HepG2 (cell line): ENCODE results near the gene DDX59. TPM values are rescaled to one million over a fixed set of nuclear protein-coding genes. Genes with fewer than 3 reads are reported as not detected.

ENCODE experiments used
- AGO2 ChIP-seq: fragments of 200-400 bp; formaldehyde crosslinking; optimal IDR thresholded peaks from 2 replicates; pipeline ENCODE3; 2017; ENCODE audit warnings: mild to moderate bottlenecking, low read depth, low read length, moderate library complexity
- GATAD1 ChIP-seq: IDR thresholded peaks from 2 replicates; pipeline ENCODE4 v1.6.1; 2016; ENCODE audit warnings: missing genetic modification reagents, missing compliant biosample characterization
- JDP2 ChIP-seq: sonication (generic); formaldehyde crosslinking; IDR thresholded peaks from 2 replicates; pipeline ENCODE4 v1.8.1; 2022; ENCODE audit warnings: missing genetic modification reagents, borderline replicate concordance
- KAT7 ChIP-seq: IDR thresholded peaks from 2 replicates; pipeline ENCODE4 v1.6.1; 2018; ENCODE audit warnings: borderline replicate concordance, missing compliant biosample characterization
- KLF9 ChIP-seq: IDR thresholded peaks from 2 replicates; pipeline ENCODE4 v1.6.1; 2016; ENCODE audit warnings: low read depth
- MAFF ChIP-seq: IDR thresholded peaks from 2 replicates; pipeline ENCODE4 v1.6.1; 2011; ENCODE audit warnings: low read depth, low read length, improper control_type of control experiment
- MED8 ChIP-seq: sonication (generic); formaldehyde crosslinking; IDR thresholded peaks from 2 replicates; pipeline ENCODE4 v1.8.1; 2023; ENCODE audit warnings: mild to moderate bottlenecking, missing genetic modification reagents; ENCODE audit not compliant: insufficient replicate concordance
- NFE2L1 ChIP-seq: sonication (generic); formaldehyde crosslinking; IDR thresholded peaks from 2 replicates; pipeline ENCODE4 v1.4.0; 2020; ENCODE audit warnings: missing genetic modification reagents, mild to moderate bottlenecking, borderline replicate concordance
- PCBP1 ChIP-seq: fragments of 200-400 bp; formaldehyde crosslinking; IDR thresholded peaks from 2 replicates; pipeline ENCODE4 v1.6.1; 2017; ENCODE audit warnings: mild to moderate bottlenecking, low read depth, low read length, borderline replicate concordance
- SMAD1 ChIP-seq: sonication (generic); formaldehyde crosslinking; IDR thresholded peaks from 2 replicates; pipeline ENCODE4 v1.4.0; 2020; ENCODE audit warnings: missing genetic modification reagents, low read depth, mild to moderate bottlenecking, borderline replicate concordance
- SMYD3 ChIP-seq: sonication (generic); formaldehyde crosslinking; IDR thresholded peaks from 2 replicates; pipeline ENCODE4 v1.8.1; 2023; ENCODE audit warnings: mild to moderate bottlenecking, missing genetic modification reagents
- XRCC5 ChIP-seq: fragments of 200-400 bp; formaldehyde crosslinking; optimal IDR thresholded peaks from 2 replicates; pipeline ENCODE3; 2017; ENCODE audit warnings: mild to moderate bottlenecking, low read length
- ZBTB8A ChIP-seq: sonication (generic); formaldehyde crosslinking; IDR thresholded peaks from 2 replicates; pipeline ENCODE4 v1.4.0; 2020; ENCODE audit warnings: mild to moderate bottlenecking, low read depth, missing genetic modification reagents, borderline replicate concordance
- ZC3H13 ChIP-seq: sonication (generic); formaldehyde crosslinking; IDR thresholded peaks from 2 replicates; pipeline ENCODE4 v1.8.1; 2023; ENCODE audit warnings: mild to moderate bottlenecking, missing genetic modification reagents, moderate library complexity
- ZFP36L1 ChIP-seq: sonication (generic); formaldehyde crosslinking; IDR thresholded peaks from 2 replicates; pipeline ENCODE4 v1.8.0; 2022; ENCODE audit warnings: mild to moderate bottlenecking, missing genetic modification reagents, moderate library complexity
- ZNF431 ChIP-seq: sonication (generic); formaldehyde crosslinking; IDR thresholded peaks from 2 replicates; pipeline ENCODE4 v1.9.0; 2022; ENCODE audit warnings: missing genetic modification reagents, low read depth, mild to moderate bottlenecking, borderline replicate concordance
- ZNF484 ChIP-seq: sonication (generic); formaldehyde crosslinking; IDR thresholded peaks from 2 replicates; pipeline ENCODE4 v1.5.1; 2020; ENCODE audit warnings: mild to moderate bottlenecking, low read depth, missing genetic modification reagents, borderline replicate concordance
- ZNF570 ChIP-seq: sonication (generic); formaldehyde crosslinking; IDR thresholded peaks from 2 replicates; pipeline ENCODE4 v1.4.0; 2020; ENCODE audit warnings: mild to moderate bottlenecking, missing genetic modification reagents, borderline replicate concordance
- ZNF703 ChIP-seq: sonication (generic); formaldehyde crosslinking; IDR thresholded peaks from 2 replicates; pipeline ENCODE4 v1.5.1; 2020; ENCODE audit warnings: missing genetic modification reagents, mild to moderate bottlenecking, moderate library complexity, borderline replicate concordance
- ZNF839 ChIP-seq: sonication (generic); formaldehyde crosslinking; IDR thresholded peaks from 2 replicates; pipeline ENCODE4 v1.4.0; 2020; ENCODE audit warnings: missing genetic modification reagents, mild to moderate bottlenecking, borderline replicate concordance
- polyA plus RNA-seq, 8 experiments: library from polyadenylated mRNA; depleted of rRNA in 3 of 8; stranded (reverse) in 7 of 8; unstranded in 1 of 8; fragments of >200 nt; fragmentation: Illumina TruSeq in 4 of 8; extraction: Trizol in 4 of 8; gene quantifications; 2 replicates each; pipeline versions ENCODE4 v1.2.1 to v1.2.3, GENCODE V29; 2011 to 2016; ENCODE audit warnings: low read depth in 4 of 8, missing spikeins in 1 of 8, mixed read lengths in 1 of 8; ENCODE audit not compliant: insufficient read depth in 1 of 8
- total RNA-seq, 5 experiments: library from RNA; depleted of rRNA; stranded (reverse); fragments of >200 nt; fragmentation: Illumina TruSeq; extraction: Trizol; gene quantifications; 2 replicates each; pipeline ENCODE4 v1.2.3, GENCODE V29; 2016; ENCODE audit warnings: low read depth in 1 of 5
- TF ChIP-seq, protein P1 (sequence below): IDR thresholded peaks from 2 replicates; pipeline ENCODE4 v1.6.1; 2012; ENCODE audit warnings: low read length, improper control_type of control experiment
- TF ChIP-seq, protein P2 (sequence below): sonication (generic); formaldehyde crosslinking; IDR thresholded peaks from 2 replicates; pipeline ENCODE4 v1.9.0; 2021; ENCODE audit warnings: missing genetic modification reagents, borderline replicate concordance
- TF ChIP-seq, protein P3 (sequence below): sonication (generic); formaldehyde crosslinking; IDR thresholded peaks from 2 replicates; pipeline ENCODE4 v1.8.0; 2022; ENCODE audit warnings: mild to moderate bottlenecking, missing genetic modification reagents, moderate library complexity

DDX59 gene
- total and polyA plus RNA-seq, 2 of the 13 experiments (the other 11 are each of a cell fraction or from before 2014, with no cell fraction given), result 12.1 to 14.8 TPM

DNA sequence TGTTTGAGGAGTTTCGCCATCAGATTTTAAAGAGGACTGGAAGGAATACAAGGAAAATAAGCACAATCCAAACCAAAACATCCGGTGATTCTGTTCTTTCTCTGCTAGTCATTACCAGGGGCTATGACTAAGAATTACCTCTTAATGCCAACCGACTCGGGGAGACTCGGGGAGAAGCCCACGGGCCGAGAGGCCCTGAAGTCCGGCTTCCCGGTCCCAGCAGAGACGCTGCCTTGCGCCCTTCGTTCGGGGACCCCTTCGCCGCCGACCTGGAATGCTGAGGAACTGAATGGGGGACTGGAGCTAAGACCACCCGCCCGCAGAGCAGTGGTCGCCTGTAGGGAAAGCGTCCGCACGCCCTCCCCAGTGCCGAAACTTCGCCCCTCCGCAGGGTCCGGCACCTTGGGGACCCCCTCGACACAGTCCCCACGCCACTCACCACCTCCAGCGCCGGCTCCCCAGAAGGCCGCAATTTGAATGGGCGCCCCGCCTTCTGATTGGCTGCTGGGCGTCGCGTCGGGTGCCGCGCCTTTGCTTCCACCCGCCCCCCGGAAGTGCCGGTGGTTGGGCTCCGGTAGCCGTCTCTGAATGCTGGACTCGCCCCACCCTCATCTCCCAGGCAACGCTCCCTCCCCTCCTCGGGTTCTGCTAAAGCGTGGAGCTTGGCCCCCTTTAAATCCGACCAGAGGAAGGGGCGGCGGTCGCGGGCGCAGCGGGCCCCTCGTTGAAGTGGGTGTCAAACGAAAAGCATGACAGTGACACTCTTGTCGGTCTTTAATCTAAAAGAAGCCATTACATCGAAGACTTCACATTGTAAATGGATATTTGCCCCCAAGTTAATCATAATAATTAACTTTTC is 49.2 kb downstream of the DDX59 start, which contains the start of gene KIF14 (continued):
- TF ChIP-seq, protein P1, sequence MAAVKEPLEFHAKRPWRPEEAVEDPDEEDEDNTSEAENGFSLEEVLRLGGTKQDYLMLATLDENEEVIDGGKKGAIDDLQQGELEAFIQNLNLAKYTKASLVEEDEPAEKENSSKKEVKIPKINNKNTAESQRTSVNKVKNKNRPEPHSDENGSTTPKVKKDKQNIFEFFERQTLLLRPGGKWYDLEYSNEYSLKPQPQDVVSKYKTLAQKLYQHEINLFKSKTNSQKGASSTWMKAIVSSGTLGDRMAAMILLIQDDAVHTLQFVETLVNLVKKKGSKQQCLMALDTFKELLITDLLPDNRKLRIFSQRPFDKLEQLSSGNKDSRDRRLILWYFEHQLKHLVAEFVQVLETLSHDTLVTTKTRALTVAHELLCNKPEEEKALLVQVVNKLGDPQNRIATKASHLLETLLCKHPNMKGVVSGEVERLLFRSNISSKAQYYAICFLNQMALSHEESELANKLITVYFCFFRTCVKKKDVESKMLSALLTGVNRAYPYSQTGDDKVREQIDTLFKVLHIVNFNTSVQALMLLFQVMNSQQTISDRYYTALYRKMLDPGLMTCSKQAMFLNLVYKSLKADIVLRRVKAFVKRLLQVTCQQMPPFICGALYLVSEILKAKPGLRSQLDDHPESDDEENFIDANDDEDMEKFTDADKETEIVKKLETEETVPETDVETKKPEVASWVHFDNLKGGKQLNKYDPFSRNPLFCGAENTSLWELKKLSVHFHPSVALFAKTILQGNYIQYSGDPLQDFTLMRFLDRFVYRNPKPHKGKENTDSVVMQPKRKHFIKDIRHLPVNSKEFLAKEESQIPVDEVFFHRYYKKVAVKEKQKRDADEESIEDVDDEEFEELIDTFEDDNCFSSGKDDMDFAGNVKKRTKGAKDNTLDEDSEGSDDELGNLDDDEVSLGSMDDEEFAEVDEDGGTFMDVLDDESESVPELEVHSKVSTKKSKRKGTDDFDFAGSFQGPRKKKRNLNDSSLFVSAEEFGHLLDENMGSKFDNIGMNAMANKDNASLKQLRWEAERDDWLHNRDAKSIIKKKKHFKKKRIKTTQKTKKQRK, result no peak
- TF ChIP-seq NFE2L1 (no peak), KAT7 (CRISPR knock-in tag) (no peak), JDP2 (CRISPR knock-in tag) (no peak), AGO2 (no peak), ZNF839 (CRISPR knock-in tag) (no peak), KLF9 (CRISPR knock-in tag) (no peak), GATAD1 (CRISPR knock-in tag) (peak; percentile 89), MED8 (CRISPR knock-in tag) (no peak), ZNF703 (CRISPR knock-in tag) (no peak), ZFP36L1 (CRISPR knock-in tag) (no peak), ZBTB8A (CRISPR knock-in tag) (no peak), XRCC5 (no peak), ZNF484 (CRISPR knock-in tag) (no peak), ZNF431 (peak; percentile 84; the same call in 1 of the 2 replicates), ZNF570 (no peak), PCBP1 (0 out of 2 replicates have a peak, but pooled peaks have one; percentile 70), SMYD3 (CRISPR knock-in tag) (no peak), ZC3H13 (CRISPR knock-in tag) (no peak), MAFF (no peak), SMAD1 (CRISPR knock-in tag) (no peak; the same call in 1 of the 2 replicates)
- TF ChIP-seq, protein P2, sequence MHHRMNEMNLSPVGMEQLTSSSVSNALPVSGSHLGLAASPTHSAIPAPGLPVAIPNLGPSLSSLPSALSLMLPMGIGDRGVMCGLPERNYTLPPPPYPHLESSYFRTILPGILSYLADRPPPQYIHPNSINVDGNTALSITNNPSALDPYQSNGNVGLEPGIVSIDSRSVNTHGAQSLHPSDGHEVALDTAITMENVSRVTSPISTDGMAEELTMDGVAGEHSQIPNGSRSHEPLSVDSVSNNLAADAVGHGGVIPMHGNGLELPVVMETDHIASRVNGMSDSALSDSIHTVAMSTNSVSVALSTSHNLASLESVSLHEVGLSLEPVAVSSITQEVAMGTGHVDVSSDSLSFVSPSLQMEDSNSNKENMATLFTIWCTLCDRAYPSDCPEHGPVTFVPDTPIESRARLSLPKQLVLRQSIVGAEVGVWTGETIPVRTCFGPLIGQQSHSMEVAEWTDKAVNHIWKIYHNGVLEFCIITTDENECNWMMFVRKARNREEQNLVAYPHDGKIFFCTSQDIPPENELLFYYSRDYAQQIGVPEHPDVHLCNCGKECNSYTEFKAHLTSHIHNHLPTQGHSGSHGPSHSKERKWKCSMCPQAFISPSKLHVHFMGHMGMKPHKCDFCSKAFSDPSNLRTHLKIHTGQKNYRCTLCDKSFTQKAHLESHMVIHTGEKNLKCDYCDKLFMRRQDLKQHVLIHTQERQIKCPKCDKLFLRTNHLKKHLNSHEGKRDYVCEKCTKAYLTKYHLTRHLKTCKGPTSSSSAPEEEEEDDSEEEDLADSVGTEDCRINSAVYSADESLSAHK, result no peak
- TF ChIP-seq, protein P3, sequence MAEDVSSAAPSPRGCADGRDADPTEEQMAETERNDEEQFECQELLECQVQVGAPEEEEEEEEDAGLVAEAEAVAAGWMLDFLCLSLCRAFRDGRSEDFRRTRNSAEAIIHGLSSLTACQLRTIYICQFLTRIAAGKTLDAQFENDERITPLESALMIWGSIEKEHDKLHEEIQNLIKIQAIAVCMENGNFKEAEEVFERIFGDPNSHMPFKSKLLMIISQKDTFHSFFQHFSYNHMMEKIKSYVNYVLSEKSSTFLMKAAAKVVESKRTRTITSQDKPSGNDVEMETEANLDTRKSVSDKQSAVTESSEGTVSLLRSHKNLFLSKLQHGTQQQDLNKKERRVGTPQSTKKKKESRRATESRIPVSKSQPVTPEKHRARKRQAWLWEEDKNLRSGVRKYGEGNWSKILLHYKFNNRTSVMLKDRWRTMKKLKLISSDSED (CRISPR knock-in tag), result no peak
